Measurements from ENCODE around the gene PFDN4.
A peak's percentile ranks its signal among the peaks of the same experiment; 100 is the strongest.

Gene PFDN4

DNA sequence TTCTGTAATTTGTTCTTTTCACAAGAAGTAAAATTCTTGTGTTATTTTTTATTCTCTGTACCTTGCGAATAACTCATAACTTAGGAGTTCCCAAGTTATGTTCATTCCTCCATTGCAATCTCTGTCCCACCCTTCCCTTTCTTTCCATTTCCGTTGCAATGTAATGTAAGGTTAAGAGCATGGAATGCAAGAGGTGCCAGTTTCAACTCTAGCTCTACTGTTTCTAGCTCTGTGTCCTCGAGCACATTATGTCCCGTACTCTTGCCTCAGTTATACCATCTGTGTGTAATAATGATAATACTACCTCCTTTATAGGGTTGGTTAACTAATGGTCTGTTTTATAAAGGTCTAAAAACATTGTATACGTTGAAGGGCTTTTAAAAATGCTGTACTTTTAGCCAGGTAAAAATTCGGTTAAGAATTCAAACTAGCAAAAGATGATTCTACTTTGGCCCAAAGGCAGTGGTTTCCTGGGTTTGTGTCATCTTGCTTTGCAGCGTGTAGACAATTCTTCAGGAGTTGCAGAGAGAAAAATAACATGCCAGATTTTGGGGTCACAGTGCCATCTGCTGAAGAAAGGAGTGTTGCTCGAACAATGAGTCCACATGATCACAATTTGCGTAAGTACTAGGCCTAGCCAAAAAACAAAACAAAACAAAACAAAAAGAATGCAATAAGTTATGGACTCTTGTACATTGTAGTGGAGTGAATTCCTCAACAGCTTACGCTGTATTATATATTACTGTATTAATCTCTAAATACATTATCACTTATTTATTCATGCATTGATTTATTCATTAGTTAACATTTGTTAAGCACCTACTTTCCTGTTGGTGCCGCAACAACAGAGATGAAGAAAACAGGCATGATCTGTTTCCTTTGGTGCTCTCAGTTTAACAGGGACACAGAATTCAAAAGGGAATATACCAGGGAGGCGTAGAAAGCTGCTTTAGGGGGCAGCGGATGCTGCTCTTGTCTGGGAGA lies 10.0 kb upstream of the PFDN4 start:
- no peak overlapping the region for H4K91ac ChIP-seq (ENCODE audit: low read depth, low read length, poor library complexity)
- H2BK12ac ChIP-seq (ENCODE audit: low read length), result no peak overlapping the region
- no peak overlapping the region for H3K4me3 ChIP-seq (ENCODE audit: low read length in 2 of 2)
- no peak overlapping the region for H2BK5ac ChIP-seq (ENCODE audit: low read length)
- H3K4me2 ChIP-seq (ENCODE audit: insufficient read depth, low read length, poor library complexity, severe bottlenecking), result no peak overlapping the region
- H4K8ac ChIP-seq (ENCODE audit: low read depth, low read length), result no peak overlapping the region
- H3K27me3 ChIP-seq (ENCODE audit: control insufficient read depth in 3 of 3, insufficient read depth in 3 of 3, low read depth in 1 of 3, low read length in 3 of 3), result peaks cover 0 to 14% (median 0%) of the 10 kb centered on the region in 3 experiments
- peaks cover 0 to 2% of the 10 kb centered on the region in 2 donors for H3K36me3 ChIP-seq (replicated peaks in 1 of 2; ENCODE audit: control insufficient read depth in 2 of 2, insufficient read depth in 2 of 2, low read length in 2 of 2)
- WGBS, 2 donors (ENCODE audit: extremely low coverage in 2 of 2, insufficient read length in 2 of 2, insufficient replicate concordance in 1 of 2), result no CpG with 5 or more reads among the region's 13 CpGs
- DNase-seq (ENCODE audit: low spot score), result no peak
- H3K14ac ChIP-seq (ENCODE audit: low read length), result no peak overlapping the region
- no peaks in the 10 kb centered on the region for H3K9me3 ChIP-seq (replicated peaks in 1 of 2; ENCODE audit: control insufficient read depth in 2 of 2, insufficient read depth in 1 of 2, low read depth in 1 of 2, low read length in 2 of 2)
- no peak overlapping the region for H3K23ac ChIP-seq (ENCODE audit: low read depth, low read length, poor library complexity)
- H3K27ac ChIP-seq (replicated peaks; ENCODE audit: low read length), result no peak overlapping the region
- H2BK15ac ChIP-seq (ENCODE audit: low read length), result no peak overlapping the region
- no peak overlapping the region for H2AK5ac ChIP-seq (ENCODE audit: low read depth, low read length)
- peaks cover 0 to 2% of the 10 kb centered on the region in 2 donors for H3K4me1 ChIP-seq (ENCODE audit: control insufficient read depth in 2 of 2, insufficient read depth in 1 of 2, low read depth in 1 of 2, low read length in 2 of 2)
- no peak overlapping the region for H2BK120ac ChIP-seq (ENCODE audit: low read depth, low read length)
- H2AFZ ChIP-seq (ENCODE audit: low read length), result no peak overlapping the region
- H3K18ac ChIP-seq (ENCODE audit: low read length), result no peak overlapping the region
- no peak overlapping the region for H3K4ac ChIP-seq (ENCODE audit: low read length)
- no peak overlapping the region for H3K9ac ChIP-seq (ENCODE audit: low read depth, low read length, poor library complexity)
- no peaks in the 10 kb centered on the region for H3K79me1 ChIP-seq (ENCODE audit: low read depth, low read length)

GRCh38 chr20:54199283-54199682 lies 8.6 kb upstream of the PFDN4 start:
- Histone ChIP-seq H4K8ac (ENCODE audit: low read depth, low read length) (no peak overlapping the region), H2BK120ac (ENCODE audit: low read depth, low read length) (no peak overlapping the region), H3K4ac (ENCODE audit: low read length) (no peak overlapping the region), H3K18ac (ENCODE audit: low read length) (no peak overlapping the region), H3K23ac (ENCODE audit: low read depth, low read length, poor library complexity) (no peak overlapping the region), H2AK5ac (ENCODE audit: low read depth, low read length) (no peak overlapping the region), H2BK5ac (ENCODE audit: low read length) (no peak overlapping the region), H3K27ac (replicated peaks; ENCODE audit: low read length) (no peak overlapping the region), H3K4me3 (ENCODE audit: low read length in 2 of 2) (no peak overlapping the region), H3K14ac (ENCODE audit: low read length) (no peak overlapping the region), H2BK15ac (ENCODE audit: low read length) (no peak overlapping the region), H3K79me1 (ENCODE audit: low read depth, low read length) (no peaks in the 10 kb centered on the region), H2AFZ (ENCODE audit: low read length) (no peak overlapping the region), H3K9ac (ENCODE audit: low read depth, low read length, poor library complexity) (no peak overlapping the region), H2BK12ac (ENCODE audit: low read length) (no peak overlapping the region), H3K27me3 (ENCODE audit: control insufficient read depth in 3 of 3, insufficient read depth in 3 of 3, low read depth in 1 of 3, low read length in 3 of 3) (peaks cover 0 to 19% (median 0%) of the 10 kb centered on the region in 3 experiments), H3K4me2 (ENCODE audit: insufficient read depth, low read length, poor library complexity, severe bottlenecking) (no peak overlapping the region), H3K9me3 (replicated peaks in 1 of 2; ENCODE audit: control insufficient read depth in 2 of 2, insufficient read depth in 1 of 2, low read depth in 1 of 2, low read length in 2 of 2) (no peaks in the 10 kb centered on the region), H4K91ac (ENCODE audit: low read depth, low read length, poor library complexity) (no peak overlapping the region), H3K36me3 (replicated peaks in 1 of 2; ENCODE audit: control insufficient read depth in 2 of 2, insufficient read depth in 2 of 2, low read length in 2 of 2) (peaks cover 0 to 2% of the 10 kb centered on the region in 2 donors), H3K4me1 (ENCODE audit: control insufficient read depth in 2 of 2, insufficient read depth in 1 of 2, low read depth in 1 of 2, low read length in 2 of 2) (peaks cover 0 to 2% of the 10 kb centered on the region in 2 donors)
- no CpG with 5 or more reads among the region's 6 CpGs for WGBS, 2 donors (ENCODE audit: extremely low coverage in 2 of 2, insufficient read length in 2 of 2, insufficient replicate concordance in 1 of 2)
- DNase-seq (ENCODE audit: low spot score), result no peak

GRCh38 chr20:54199721-54200176 lies 8.1 kb upstream of the PFDN4 start:
- Histone ChIP-seq H3K36me3 (replicated peaks in 1 of 2; ENCODE audit: control insufficient read depth in 2 of 2, insufficient read depth in 2 of 2, low read length in 2 of 2) (peaks cover 0 to 2% of the 10 kb centered on the region in 2 donors), H3K18ac (ENCODE audit: low read length) (no peak overlapping the region), H2AK5ac (ENCODE audit: low read depth, low read length) (no peak overlapping the region), H2BK5ac (ENCODE audit: low read length) (no peak overlapping the region), H4K8ac (ENCODE audit: low read depth, low read length) (no peak overlapping the region), H3K4ac (ENCODE audit: low read length) (no peak overlapping the region), H3K23ac (ENCODE audit: low read depth, low read length, poor library complexity) (no peak overlapping the region), H3K9ac (ENCODE audit: low read depth, low read length, poor library complexity) (no peak overlapping the region), H2BK15ac (ENCODE audit: low read length) (no peak overlapping the region), H3K27me3 (ENCODE audit: control insufficient read depth in 3 of 3, insufficient read depth in 3 of 3, low read depth in 1 of 3, low read length in 3 of 3) (peaks cover 0 to 19% (median 0%) of the 10 kb centered on the region in 3 experiments), H3K4me3 (ENCODE audit: low read length in 2 of 2) (no peak overlapping the region), H3K79me1 (ENCODE audit: low read depth, low read length) (no peaks in the 10 kb centered on the region), H2BK120ac (ENCODE audit: low read depth, low read length) (no peak overlapping the region), H3K9me3 (replicated peaks in 1 of 2; ENCODE audit: control insufficient read depth in 2 of 2, insufficient read depth in 1 of 2, low read depth in 1 of 2, low read length in 2 of 2) (no peaks in the 10 kb centered on the region), H2AFZ (ENCODE audit: low read length) (peak overlapping the region; percentile 58), H3K4me2 (ENCODE audit: insufficient read depth, low read length, poor library complexity, severe bottlenecking) (no peak overlapping the region), H3K27ac (replicated peaks; ENCODE audit: low read length) (no peak overlapping the region), H3K4me1 (ENCODE audit: control insufficient read depth in 2 of 2, insufficient read depth in 1 of 2, low read depth in 1 of 2, low read length in 2 of 2) (peaks cover 0 to 2% of the 10 kb centered on the region in 2 donors), H3K14ac (ENCODE audit: low read length) (no peak overlapping the region), H4K91ac (ENCODE audit: low read depth, low read length, poor library complexity) (no peak overlapping the region), H2BK12ac (ENCODE audit: low read length) (no peak overlapping the region)
- DNase-seq (ENCODE audit: low spot score), result peak; percentile 69
- WGBS, 2 donors (ENCODE audit: extremely low coverage in 2 of 2, insufficient read length in 2 of 2, insufficient replicate concordance in 1 of 2), result no CpG with 5 or more reads among the region's 7 CpGs
